GM12875 (cell line): ENCODE data around the gene CCDC102B.

Experiments used
- H3K4me3 ChIP-seq: one replicate; pipeline ENCODE4 v1.5.1; 2011; ENCODE audit warnings: low read depth, low read length, control low read depth
- CTCF ChIP-seq: IDR thresholded peaks from 2 replicates; pipeline ENCODE4 v1.5.1; 2011; ENCODE audit warnings: low read depth, mild to moderate bottlenecking, control low read depth, inconsistent platforms, low read length, moderate library complexity, borderline replicate concordance; ENCODE audit not compliant: insufficient read depth

CCDC102B gene

GRCh38 chr18:68797871-68798270 lies at the start of gene CCDC102B:
TSS of gene CCDC102B (plus strand) at chr18:68798080. CDS start at chr18:68836764, 38,684 bp downstream.
- TF ChIP-seq CTCF: no peak
- H3K4me3 ChIP-seq: no peak within 1 kb of the TSS

GRCh38 chr18:68757126-68757525 lies 40.8 kb upstream of the CCDC102B start:
- no peak for TF ChIP-seq CTCF
- no peak overlapping the region for H3K4me3 ChIP-seq

GRCh38 chr18:68759308-68759707 lies 38.6 kb upstream of the CCDC102B start:
- no peak overlapping the region for H3K4me3 ChIP-seq
- TF ChIP-seq CTCF: no peak

GRCh38 chr18:68763083-68763482 lies 34.8 kb upstream of the CCDC102B start:
- H3K4me3 ChIP-seq: no peak overlapping the region
- no peak for TF ChIP-seq CTCF

- TF ChIP-seq CTCF: no peak
Measured at GRCh38 chr18:68764016-68764415, 33.9 kb upstream of the CCDC102B start.

GRCh38 chr18:68766433-68766832 lies 31.4 kb upstream of the CCDC102B start:
- TF ChIP-seq CTCF: no peak

More at GRCh38 chr18:68764016-68764415, 33.9 kb upstream of the CCDC102B start:
- H3K4me3 ChIP-seq: no peak overlapping the region

GRCh38 chr18:68769461-68769860 lies 28.4 kb upstream of the CCDC102B start:
- no peak for TF ChIP-seq CTCF

More at GRCh38 chr18:68766433-68766832, 31.4 kb upstream of the CCDC102B start:
- no peak overlapping the region for H3K4me3 ChIP-seq

More at GRCh38 chr18:68769461-68769860, 28.4 kb upstream of the CCDC102B start:
- no peak overlapping the region for H3K4me3 ChIP-seq
